Measurements from ENCODE around the gene SLC44A4. TPM values are rescaled to one million over a fixed set of nuclear protein-coding genes. Genes with fewer than 3 reads are reported as not detected.

SLC44A4 gene
- total and polyA plus RNA-seq, 2 of the 8 experiments (the other 6 are each of a cell fraction or from before 2014, with no cell fraction given): 4.8 to 7.0 TPM

DNA sequence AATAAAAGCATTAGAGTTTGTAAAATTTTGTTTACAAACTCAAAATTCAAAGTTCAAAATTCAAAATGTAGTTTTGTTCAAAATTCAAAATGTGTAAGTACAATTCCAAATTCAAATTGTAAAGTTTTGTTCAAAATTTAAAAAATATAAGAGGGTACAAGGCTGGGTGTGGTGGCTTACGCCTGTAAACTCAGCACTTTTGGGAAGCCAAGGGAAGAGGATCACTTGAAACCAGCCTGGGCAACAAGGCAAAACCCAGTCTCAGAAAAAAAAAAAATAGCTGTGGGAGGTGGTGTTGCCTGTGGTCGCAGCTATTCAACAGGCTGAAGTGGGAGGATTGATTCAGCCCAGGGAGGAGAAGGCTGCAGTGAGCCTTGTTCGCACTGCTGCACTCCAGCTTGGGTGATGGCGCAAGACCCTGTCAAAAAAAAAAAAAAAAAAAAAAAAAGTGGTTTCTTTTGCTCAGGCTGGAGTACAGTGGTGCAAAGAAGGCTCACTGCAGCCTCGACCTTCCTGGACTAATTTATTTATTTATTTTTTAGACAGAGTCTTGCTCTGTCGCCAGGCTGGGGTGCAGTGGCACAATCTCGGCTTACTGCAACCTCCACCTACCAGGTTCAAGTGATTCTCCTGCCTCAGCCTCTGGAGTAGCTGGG is 28.5 kb upstream of the SLC44A4 start:
- POLR2A ChIA-PET (ENCODE audit: partially characterized antibody): interaction anchor here (0.6 to 2.8 kb wide), 9 partner anchors 9 to 349 kb away, joined by 3 to 10 read pairs (median 4); partner anchors contain the start of gene EHMT2
- CTCF ChIA-PET (ENCODE audit: partially characterized antibody): interaction anchor here (0.6 to 1.4 kb wide), 6 partner anchors 9 to 313 kb away, joined by 3 to 5 read pairs (median 4); no protein-coding TSS in a partner anchor
- no peak for FAIRE-seq

More for the DNA sequence above, 28.5 kb upstream of the SLC44A4 start:
- Histone ChIP-seq H2BK20ac (ENCODE audit: low read length) (no peak overlapping the region), H3K27ac (ENCODE audit: low read depth, low read length) (no peak overlapping the region), H3K23ac (ENCODE audit: insufficient read length) (no peak overlapping the region), H3K36me3 (ENCODE audit: control insufficient read depth in 2 of 4, insufficient read depth in 4 of 4, low read length in 3 of 4) (no peaks in the 10 kb centered on the region), H3K18ac (ENCODE audit: extremely low read depth, low read length) (no peak overlapping the region), H3K23me2 (ENCODE audit: low read depth, low read length) (peaks cover 3% of the 10 kb centered on the region; the same call in 1 of the 2 replicates), H2BK5ac (ENCODE audit: low read depth, low read length) (no peak overlapping the region), H4K91ac (replicated peaks; ENCODE audit: insufficient read length, low read length) (no peak overlapping the region), H3K79me2 (ENCODE audit: control insufficient read depth in 1 of 2, insufficient read depth in 2 of 2, low read length in 2 of 2) (no peaks in the 10 kb centered on the region), H3K56ac (replicated peaks; ENCODE audit: insufficient read length, low read depth, low read length) (no peak overlapping the region), H3K9ac (replicated peaks in 1 of 4; ENCODE audit: extremely low read depth in 1 of 4, low read depth in 3 of 4, low read length in 3 of 4) (no peak overlapping the region), H3K27me3 (replicated peaks in 1 of 4; ENCODE audit: control insufficient read depth in 3 of 4, extremely low read depth in 1 of 4, insufficient read depth in 3 of 4, low read length in 3 of 4) (no peaks in the 10 kb centered on the region), H4K20me1 (replicated peaks in 1 of 2; ENCODE audit: control insufficient read depth in 1 of 2, insufficient read depth in 2 of 2, low read length in 2 of 2) (no peaks in the 10 kb centered on the region), H2BK15ac (ENCODE audit: low read length) (no peak overlapping the region), H3K4me3 (ENCODE audit: extremely low read depth in 1 of 4, insufficient read depth in 2 of 4, low read depth in 3 of 4, low read length in 4 of 4) (no peak overlapping the region), H2AFZ (ENCODE audit: low read length) (no peak overlapping the region), H3K4me1 (replicated peaks in 1 of 4; ENCODE audit: control insufficient read depth in 3 of 4, insufficient read depth in 4 of 4, low read length in 3 of 4) (peaks cover 0 to 10% (median 5%) of the 10 kb centered on the region in 4 experiments; a peak in 5 of 7 replicates), H4K8ac (ENCODE audit: extremely low read depth, insufficient read depth, low read length) (no peak overlapping the region), H3K79me1 (ENCODE audit: low read depth, low read length) (no peaks in the 10 kb centered on the region), H2BK120ac (replicated peaks; ENCODE audit: low read depth, low read length) (no peak overlapping the region), H4K5ac (ENCODE audit: insufficient read length, low read depth, low read length) (no peak overlapping the region), H3K4ac (replicated peaks; ENCODE audit: insufficient read length, low read depth, low read length) (no peak overlapping the region), H3K9me3 (ENCODE audit: insufficient read depth in 2 of 2, low read depth in 1 of 2, low read length in 1 of 2) (no peaks in the 10 kb centered on the region), H3K4me2 (ENCODE audit: insufficient read depth in 1 of 2, low read depth in 2 of 2, low read length in 2 of 2) (no peak overlapping the region; a peak in 1 of 4 replicates), H2BK12ac (ENCODE audit: low read depth, low read length) (no peak overlapping the region), H2AK5ac (ENCODE audit: low read depth, low read length) (no peak overlapping the region), H3K14ac (ENCODE audit: insufficient read length) (no peak overlapping the region)
- WGBS, 2 experiments (ENCODE audit: extremely low coverage in 1 of 2, insufficient coverage in 1 of 2, insufficient read length in 1 of 2, insufficient replicate concordance in 2 of 2, low coverage in 1 of 2, low lambda C conversion rate in 2 of 2, missing lambda C conversion rate in 1 of 2): 86% methylated on average over 7 of the region's 7 CpGs; no CpG with 5 or more reads in 1 of the 2 experiments
- DNase-seq (ENCODE audit: low read depth in 1 of 2, low spot score in 2 of 2): no peak
- TF ChIP-seq, protein P1, sequence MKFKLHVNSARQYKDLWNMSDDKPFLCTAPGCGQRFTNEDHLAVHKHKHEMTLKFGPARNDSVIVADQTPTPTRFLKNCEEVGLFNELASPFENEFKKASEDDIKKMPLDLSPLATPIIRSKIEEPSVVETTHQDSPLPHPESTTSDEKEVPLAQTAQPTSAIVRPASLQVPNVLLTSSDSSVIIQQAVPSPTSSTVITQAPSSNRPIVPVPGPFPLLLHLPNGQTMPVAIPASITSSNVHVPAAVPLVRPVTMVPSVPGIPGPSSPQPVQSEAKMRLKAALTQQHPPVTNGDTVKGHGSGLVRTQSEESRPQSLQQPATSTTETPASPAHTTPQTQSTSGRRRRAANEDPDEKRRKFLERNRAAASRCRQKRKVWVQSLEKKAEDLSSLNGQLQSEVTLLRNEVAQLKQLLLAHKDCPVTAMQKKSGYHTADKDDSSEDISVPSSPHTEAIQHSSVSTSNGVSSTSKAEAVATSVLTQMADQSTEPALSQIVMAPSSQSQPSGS (IDR thresholded peaks at IDR 0.05; ENCODE audit: low read length): no peak
- peak; percentile 84 for TF ChIP-seq CEBPB (IDR thresholded peaks at IDR 0.05; ENCODE audit: low read depth, low read length)

Data from H1 (cell line).